OCI-LY3 (cell line): Measurements from ENCODE around the gene HNRNPF.

ENCODE experiments used
- CTCF ChIP-seq: fragments of 200-600, 300-600 bp; sonication (generic); IDR thresholded peaks from 2 replicates; pipeline ENCODE4 v1.5.1; 2014; ENCODE audit warnings: antibody characterized with exemption, low read length, low read depth
- EZH2phosphoT487 ChIP-seq: fragments of 200-600 bp; shearing (Covaris generic); IDR thresholded peaks from 2 replicates; pipeline ENCODE4 v1.6.1; 2018; ENCODE audit warnings: antibody characterized with exemption, mixed run types, low read depth

- no peak for TF ChIP-seq CTCF
- no peak for TF ChIP-seq EZH2phosphoT487
Measured at GRCh38 chr10:43401627-43402026, 7.4 kb downstream of the HNRNPF start.
